T47D (cell line): ENCODE results near the gene ZNF84.

ENCODE experiments used
- DNase-seq, 2 experiments: peaks; one replicate each; pipeline versions ENCODE4 v3.0.0 to v3.0.0-alpha.2; 2011 to 2012; ENCODE audit warnings: low read depth in 1 of 2, low spot score in 1 of 2
- JUND ChIP-seq: IDR thresholded peaks from 2 replicates; pipeline ENCODE4 v1.6.1; 2012; ENCODE audit warnings: low read depth
- in situ Hi-C: cut with HindIII; loops from 2 replicates; pipeline ENCODE4 v1.10.0; 2016; ENCODE audit warnings: low sequenced_read_pairs, low pct_unique_long_range_greater_than_20kb

ZNF84 gene

DNA sequence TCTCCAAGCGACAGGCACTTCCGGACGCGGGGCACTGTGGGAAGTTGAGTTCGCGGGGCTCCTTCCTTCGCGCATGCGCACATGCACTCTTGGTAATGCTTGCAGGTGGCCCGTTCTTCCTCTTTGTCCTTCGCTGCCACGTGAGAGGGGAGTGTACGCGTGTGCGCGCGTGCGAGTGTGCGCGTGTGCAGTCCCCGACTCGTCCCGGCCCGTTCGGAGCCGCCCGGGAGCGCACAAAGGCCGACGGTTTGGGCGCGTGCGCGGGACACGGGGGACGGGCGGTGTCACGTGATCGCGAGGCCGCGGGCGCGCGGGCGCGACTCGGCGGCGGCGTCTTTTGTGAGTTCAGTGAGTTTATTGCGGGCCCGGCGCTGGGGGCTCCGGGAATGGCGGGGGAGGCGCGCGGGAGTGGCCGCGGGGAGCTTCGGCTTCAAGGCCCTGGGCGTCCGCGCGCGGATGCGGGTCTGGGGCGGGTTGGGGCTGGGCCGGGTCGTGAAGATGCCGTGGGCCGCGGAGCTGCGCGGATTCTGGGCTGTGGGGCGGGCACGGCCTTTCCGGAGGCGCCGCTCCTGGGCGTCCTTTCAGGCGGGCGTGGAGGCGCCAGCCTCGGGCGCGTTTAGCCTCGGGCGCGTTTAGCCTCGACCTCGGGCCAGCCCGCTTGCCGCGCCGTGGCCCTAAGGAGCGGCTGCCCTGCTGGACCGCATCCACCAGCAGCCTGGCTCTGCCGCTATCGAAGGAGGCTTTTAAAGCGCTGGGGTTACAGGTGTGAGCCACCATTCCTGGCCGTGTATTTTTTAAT is at the start of gene ZNF84:
Gene ZNF84 (plus strand): TSS at position 303 of the 799 bp plus-strand sequence. CDS start 3,959 bp downstream, outside the sequence.
- TF ChIP-seq JUND, result no peak
- in situ Hi-C loops, result no loop called here
- DNase-seq, result peak; percentile 78 to 100

DNA sequence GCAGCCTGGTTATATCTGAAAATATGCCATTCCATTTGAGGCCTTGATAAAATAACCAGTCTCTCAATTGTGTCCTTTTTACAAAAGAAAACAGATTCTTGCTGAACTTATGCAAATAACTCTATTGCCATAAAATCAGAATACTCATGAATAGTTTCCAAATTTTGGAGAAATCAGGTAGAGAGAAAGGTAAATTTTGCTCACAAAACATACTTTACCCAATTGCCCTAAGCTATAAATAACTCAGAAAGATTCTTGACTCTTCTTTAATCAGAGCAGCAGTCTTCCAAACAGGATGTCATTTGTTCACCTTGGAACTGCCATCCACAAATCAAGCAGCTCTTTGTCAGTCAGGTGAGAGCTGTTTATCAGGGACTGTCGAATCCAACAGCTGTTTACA is 38.6 kb upstream of the ZNF84 start:
- in situ Hi-C loops, result no loop called here
- DNase-seq, result no peak
- no peak for TF ChIP-seq JUND

DNA sequence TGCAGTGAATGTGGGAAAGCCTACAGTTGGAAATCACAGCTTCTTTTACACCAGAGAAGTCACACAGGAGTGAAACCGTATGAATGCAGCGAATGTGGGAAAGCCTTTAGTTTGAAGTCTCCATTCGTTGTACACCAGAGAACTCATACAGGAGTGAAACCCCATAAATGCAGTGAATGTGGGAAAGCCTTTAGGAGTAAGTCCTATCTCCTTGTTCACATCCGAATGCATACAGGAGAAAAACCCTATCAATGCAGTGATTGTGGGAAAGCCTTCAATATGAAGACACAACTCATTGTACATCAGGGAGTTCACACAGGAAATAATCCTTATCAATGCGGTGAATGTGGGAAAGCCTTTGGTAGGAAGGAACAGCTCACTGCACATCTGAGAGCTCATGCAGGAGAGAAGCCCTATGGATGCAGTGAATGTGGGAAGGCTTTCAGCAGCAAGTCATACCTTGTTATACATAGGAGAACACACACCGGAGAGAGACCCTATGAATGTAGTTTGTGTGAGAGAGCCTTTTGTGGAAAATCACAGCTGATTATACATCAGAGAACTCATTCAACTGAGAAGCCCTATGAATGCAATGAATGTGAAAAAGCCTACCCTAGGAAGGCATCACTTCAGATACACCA is 26.5 kb upstream of the ZNF84 start:
- no peak for DNase-seq
- no peak for TF ChIP-seq JUND
- in situ Hi-C loops, result no loop called here

DNA sequence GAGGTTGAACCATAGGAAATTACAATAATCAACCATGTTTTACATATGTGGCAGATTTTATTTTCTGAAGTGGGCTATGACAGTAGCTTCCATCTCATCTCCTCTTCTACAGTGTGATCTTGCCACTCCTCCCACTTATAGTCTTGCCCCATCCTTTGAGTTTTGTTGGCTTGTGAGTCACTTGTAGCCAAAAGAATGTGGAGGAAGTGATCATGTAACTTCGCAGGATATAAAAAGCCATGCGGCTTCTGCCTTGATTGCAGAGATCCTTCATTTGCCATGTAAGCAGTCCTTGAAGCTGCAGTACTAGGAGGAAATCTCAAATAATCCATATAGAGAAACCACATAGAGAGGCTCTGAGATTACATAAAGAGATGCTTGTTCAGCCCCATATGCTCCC is 13.7 kb upstream of the ZNF84 start:
- TF ChIP-seq JUND, result no peak
- in situ Hi-C loops, result no loop called here
- DNase-seq, result no peak

DNA sequence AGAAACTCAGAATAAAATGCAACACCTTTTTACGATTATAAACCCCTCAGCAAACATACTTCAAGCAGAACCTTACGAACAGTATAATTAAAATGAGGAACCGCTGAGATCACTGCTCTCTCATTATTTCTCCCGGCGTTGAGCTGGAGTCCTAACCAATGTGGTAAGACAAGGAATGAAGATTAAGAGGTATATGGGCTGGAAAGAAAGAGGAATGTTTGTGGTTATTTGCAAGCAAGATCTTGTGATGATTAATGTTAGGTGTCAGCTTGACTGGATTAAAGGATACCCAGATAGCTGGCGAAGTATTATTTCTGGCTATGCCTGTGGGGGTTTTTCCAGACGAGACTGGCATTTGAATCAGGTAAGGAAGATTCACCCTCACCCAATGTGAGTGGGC is 10.3 kb upstream of the ZNF84 start:
- in situ Hi-C loops, result no loop called here
- no peak; the same call in 1 of the 2 replicates for TF ChIP-seq JUND
- DNase-seq, result peak in 1 of 2 experiments; percentile 84

DNA sequence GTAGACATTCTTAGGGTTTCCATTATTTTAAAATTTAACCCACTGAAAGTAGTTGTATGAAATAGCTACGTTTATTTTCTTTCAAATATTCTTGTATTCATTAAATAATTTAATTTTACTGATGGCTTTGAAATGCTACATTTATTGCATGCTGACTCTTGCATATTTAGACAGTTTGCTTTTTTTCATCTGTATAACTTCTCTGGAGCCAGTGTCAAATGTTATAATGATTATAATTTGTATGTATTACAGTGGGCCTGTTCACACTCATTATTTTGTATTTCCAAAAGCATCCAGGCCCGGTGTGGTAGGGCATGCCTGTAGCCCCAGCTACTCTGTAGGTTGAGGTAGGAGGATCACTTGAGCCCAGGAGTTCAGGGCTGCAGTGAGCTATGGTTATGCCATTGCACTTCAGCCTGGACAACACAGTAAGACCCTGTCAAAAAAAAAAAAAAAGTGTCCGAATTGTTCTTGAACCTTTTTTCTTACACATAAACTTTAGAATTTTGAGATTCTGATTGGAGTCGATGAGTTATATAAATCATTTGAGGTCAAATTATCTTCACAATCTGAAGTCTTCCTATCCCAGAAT is 905 bp downstream of the ZNF84 start:
- in situ Hi-C loops, result no loop called here
- DNase-seq, result no peak
- TF ChIP-seq JUND, result no peak

DNA sequence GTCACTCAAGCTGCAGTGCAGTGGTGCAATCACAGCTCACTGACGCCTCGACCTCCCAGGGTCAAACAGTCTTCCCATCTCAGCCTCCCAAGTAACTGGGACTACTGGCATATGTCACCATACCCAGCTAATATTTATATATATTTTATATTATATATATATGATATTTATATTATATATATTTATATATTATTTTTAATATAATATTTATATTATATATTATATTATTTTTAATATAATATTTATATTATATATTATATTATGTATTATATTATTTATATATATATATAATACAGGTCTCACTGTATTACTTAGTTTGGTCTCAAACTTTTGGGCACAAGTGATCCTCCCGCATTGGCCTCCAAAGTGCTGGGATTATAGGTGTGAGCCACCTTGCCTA is 9.4 kb downstream of the ZNF84 start:
- no peak for TF ChIP-seq JUND
- no peak for DNase-seq
- in situ Hi-C loops, result no loop called here

DNA sequence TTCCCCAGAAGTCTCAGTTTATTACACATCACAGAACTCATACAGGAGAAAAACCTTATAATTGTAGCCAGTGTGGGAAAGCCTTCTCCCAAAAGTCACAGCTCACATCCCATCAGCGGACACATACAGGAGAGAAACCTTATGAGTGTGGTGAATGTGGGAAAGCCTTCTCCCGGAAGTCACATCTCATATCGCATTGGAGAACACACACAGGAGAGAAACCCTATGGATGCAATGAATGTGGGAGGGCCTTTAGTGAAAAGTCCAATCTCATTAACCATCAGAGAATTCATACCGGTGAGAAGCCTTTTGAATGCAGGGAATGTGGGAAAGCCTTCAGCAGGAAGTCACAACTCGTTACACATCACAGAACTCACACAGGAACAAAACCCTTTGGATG is 20.1 kb downstream of the ZNF84 start:
- TF ChIP-seq JUND, result no peak
- in situ Hi-C loops, result no loop called here
- DNase-seq, result no peak

DNA sequence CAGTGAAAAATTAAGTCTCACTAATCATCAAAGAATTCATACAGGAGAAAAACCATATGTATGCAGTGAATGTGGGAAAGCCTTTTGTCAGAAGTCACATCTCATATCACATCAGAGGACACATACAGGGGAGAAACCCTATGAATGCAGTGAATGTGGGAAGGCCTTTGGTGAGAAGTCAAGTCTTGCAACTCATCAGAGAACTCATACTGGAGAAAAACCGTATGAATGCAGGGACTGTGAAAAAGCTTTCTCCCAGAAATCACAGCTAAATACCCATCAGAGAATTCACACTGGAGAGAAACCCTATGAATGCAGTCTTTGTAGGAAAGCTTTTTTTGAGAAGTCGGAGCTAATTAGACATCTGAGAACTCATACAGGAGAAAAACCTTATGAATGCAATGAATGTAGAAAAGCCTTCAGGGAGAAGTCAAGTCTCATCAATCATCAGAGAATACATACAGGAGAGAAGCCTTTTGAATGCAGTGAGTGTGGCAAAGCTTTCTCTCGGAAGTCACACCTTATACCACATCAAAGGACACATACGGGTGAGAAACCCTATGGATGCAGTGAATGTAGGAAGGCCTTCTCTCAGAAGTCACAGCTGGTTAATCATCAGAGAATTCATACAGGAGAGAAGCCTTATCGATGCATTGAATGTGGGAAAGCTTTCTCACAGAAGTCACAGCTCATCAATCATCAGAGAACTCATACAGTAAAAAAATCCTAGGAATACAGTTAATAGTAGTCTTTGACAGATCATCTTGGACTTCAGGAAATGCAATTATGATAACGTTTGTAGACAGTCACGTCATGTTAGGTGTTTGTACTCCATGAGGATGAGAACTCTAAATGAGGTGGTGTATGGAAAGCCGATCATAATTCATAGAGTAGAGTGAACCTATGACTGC is 21.1 kb downstream of the ZNF84 start:
- no peak for TF ChIP-seq JUND
- in situ Hi-C loops, result no loop called here
- peak in 1 of 2 experiments; percentile 51 for DNase-seq

DNA sequence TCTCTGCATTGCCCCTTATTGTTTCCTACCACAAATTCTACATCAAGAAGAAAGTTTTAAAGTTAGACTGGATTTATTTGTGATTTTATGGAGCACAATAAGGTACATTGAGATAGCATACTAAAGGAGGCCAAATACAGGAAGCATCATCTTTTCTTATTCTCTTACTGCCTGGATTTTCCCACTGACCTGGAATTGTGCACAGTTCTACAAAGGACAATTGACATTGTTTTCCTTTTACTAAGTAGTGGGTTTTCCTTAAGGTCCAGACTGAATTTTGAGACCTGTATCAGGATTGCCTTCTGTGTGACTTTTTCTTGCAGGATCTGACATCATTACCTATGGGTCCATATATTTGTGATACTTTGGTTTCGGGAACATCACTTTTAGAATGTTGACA is 24.6 kb downstream of the ZNF84 start:
- no peak for DNase-seq
- in situ Hi-C loops, result no loop called here
- TF ChIP-seq JUND, result no peak

DNA sequence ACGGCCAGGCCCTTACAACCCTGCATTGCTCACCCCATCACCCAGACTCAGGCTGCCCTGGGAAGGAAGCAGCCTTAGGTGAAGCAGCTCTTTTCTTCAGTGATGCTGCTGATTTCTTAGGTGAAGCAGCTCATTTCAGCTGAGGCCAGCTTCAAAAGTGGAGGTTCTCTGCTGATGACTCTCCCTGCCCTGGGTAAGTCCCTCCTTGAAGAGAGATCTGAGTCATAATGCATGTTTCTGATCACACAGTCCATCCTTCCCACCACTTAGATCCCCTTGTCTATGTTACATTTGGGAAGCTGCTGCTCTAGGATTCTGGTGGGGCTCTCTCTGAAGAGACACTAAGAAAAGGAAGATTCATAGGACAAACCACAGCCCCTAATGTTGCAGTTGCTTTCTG is 26.2 kb downstream of the ZNF84 start:
- TF ChIP-seq JUND, result no peak
- in situ Hi-C loops, result no loop called here
- DNase-seq, result no peak

DNA sequence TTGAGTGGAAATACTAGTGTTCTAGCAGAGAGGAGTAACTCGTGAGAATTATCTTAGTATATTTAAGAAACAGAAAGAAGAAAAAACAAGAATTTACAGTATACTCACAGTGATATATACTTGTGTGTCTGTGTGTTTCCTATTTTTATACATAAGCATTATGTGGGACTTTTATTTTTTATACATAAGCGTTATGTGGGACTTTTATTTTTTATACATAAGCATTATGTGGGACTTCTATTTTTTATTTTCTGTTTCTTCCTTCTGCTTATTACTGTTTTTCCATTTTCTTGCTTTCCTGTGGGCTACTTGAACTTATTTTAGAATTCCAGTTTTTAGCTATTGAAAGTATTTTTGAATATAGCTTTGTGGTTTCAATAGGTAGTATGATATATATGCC is 36.5 kb downstream of the ZNF84 start:
- in situ Hi-C loops, result no loop called here

DNA sequence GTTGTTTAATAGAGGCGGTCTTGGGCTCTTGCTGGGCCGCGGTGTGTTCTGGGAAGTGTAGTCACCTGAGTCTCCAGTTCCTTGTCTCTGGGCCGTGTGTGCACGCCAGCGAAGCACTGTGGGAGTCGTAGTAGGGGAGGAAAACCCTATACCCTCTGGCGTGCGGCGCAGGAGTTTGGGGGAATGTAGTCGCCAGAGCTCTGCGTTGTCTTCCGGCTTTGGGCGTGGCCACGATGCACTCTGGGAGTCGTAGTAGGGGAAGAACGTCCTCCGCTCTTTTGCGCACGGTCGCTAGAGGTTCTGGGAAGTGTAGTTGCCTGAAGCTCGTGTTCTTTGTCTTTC is 42.7 kb downstream of the ZNF84 start:
- peak; percentile 81 to 100 for DNase-seq
- no peak for TF ChIP-seq JUND
- in situ Hi-C loops, result no loop called here

More for the DNA sequence above, 36.5 kb downstream of the ZNF84 start:
- TF ChIP-seq JUND, result no peak
- no peak for DNase-seq
